ENCODE data around the gene ACER3. TPM values are rescaled to one million over a fixed set of nuclear protein-coding genes. Genes with fewer than 3 reads are reported as not detected.

Gene ACER3
- polyA plus RNA-seq, 3 donors = 22.9 to 45.4 (median 23.6) TPM

DNA sequence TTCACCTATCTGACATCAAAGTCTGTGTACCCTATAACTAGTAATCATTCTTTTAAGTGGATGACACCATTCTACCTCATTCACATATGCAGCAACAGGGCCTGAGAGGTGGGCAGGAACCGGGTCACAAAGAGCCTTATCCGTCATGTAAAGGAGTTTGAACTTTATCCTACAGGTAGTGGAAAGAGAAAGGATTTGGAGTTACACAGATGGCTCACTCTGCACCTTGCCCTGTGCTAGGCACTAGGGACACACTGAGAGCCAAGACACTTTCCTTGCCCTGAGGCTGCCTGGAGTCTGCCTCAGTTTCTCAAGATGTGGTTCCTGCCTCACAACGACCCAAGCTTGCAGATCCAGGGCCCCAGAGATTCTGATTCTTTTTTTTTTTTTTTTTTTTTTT is 14.3 kb upstream of the ACER3 start:
- no peak overlapping the region for H2AFZ ChIP-seq (ENCODE audit: insufficient read depth, low read depth, low read length, poor library complexity, severe bottlenecking)
- intact Hi-C loops (cut with micrococcal nuclease) = no loop called here
- 100% methylated on average over 1 of the region's 3 CpGs for WGBS (ENCODE audit: insufficient coverage)
- no peak for DNase-seq
- H4K20me1 ChIP-seq (ENCODE audit: insufficient read depth, low read length) = no peaks in the 10 kb centered on the region
- Mint-ChIP-seq H3K27me3 (ENCODE audit: low read depth in 3 of 3) (peaks cover 3 to 4% (median 4%) of the 10 kb centered on the region in 3 donors), H3K4me1 (peaks cover 34% of the 10 kb centered on the region), H3K9me3 (peaks cover 0 to 2% (median 0%) of the 10 kb centered on the region in 7 donors), H3K36me3 (no peaks in the 10 kb centered on the region), H3K4me3 (no peak overlapping the region), H3K27ac (no peak overlapping the region)
- H3K27me3 ChIP-seq (ENCODE audit: control insufficient read depth in 2 of 2, insufficient read depth in 2 of 2, low read length in 2 of 2) = no peaks in the 10 kb centered on the region
- TF ChIP-seq, protein P1, sequence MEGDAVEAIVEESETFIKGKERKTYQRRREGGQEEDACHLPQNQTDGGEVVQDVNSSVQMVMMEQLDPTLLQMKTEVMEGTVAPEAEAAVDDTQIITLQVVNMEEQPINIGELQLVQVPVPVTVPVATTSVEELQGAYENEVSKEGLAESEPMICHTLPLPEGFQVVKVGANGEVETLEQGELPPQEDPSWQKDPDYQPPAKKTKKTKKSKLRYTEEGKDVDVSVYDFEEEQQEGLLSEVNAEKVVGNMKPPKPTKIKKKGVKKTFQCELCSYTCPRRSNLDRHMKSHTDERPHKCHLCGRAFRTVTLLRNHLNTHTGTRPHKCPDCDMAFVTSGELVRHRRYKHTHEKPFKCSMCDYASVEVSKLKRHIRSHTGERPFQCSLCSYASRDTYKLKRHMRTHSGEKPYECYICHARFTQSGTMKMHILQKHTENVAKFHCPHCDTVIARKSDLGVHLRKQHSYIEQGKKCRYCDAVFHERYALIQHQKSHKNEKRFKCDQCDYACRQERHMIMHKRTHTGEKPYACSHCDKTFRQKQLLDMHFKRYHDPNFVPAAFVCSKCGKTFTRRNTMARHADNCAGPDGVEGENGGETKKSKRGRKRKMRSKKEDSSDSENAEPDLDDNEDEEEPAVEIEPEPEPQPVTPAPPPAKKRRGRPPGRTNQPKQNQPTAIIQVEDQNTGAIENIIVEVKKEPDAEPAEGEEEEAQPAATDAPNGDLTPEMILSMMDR (IDR thresholded peaks at IDR 0.05) = no peak
- H3K36me3 ChIP-seq (replicated peaks in 1 of 2; ENCODE audit: control insufficient read depth in 1 of 2, insufficient read depth in 2 of 2, low read length in 2 of 2) = no peaks in the 10 kb centered on the region
- no peaks in the 10 kb centered on the region for H3K9me3 ChIP-seq (replicated peaks in 1 of 2; ENCODE audit: control insufficient read depth in 1 of 2, insufficient read depth in 1 of 2, low read length in 2 of 2)
- H3K27ac ChIP-seq (ENCODE audit: low read depth in 1 of 2, low read length in 2 of 2) = no peak overlapping the region
- H3K4me2 ChIP-seq (replicated peaks; ENCODE audit: extremely low read depth, low read length, poor library complexity, severe bottlenecking) = no peak overlapping the region
- no peak overlapping the region for H3K4me3 ChIP-seq (replicated peaks in 1 of 3; ENCODE audit: low read depth in 2 of 3, low read length in 3 of 3)
- H3K4me1 ChIP-seq (ENCODE audit: control insufficient read depth in 1 of 2, insufficient read depth in 2 of 2, low read length in 2 of 2) = peaks cover 18 to 26% of the 10 kb centered on the region in 2 donors
- no peak overlapping the region for H3K9ac ChIP-seq (ENCODE audit: insufficient read depth, low read length, poor library complexity, severe bottlenecking)
- no peaks in the 10 kb centered on the region for H3K79me2 ChIP-seq (ENCODE audit: insufficient read depth, low read length)

DNA sequence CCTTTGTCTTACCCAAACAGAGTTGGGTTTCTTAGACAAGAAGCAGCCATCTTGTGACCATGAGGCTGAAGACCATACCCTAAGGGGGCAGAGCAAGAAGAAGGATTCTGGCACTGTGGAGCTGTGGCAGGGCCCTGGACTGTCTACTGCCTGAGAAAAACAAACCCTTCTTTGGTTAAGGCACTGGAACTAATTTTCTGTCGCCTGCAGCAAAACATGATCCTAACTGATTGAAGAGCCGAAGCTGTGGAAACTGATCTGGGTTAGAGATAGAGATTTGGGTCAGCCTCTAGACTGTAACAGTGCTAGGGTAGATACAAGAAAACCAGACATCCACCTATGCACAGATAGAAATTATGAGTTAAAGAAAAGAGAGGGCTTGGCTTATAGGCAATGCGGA is 11.3 kb upstream of the ACER3 start:
- intact Hi-C loops (cut with micrococcal nuclease) = no loop called here
- H3K4me3 Mint-ChIP-seq = no peak overlapping the region
- H3K27ac Mint-ChIP-seq = no peak overlapping the region
- no peak for DNase-seq
- Histone ChIP-seq H3K9ac (ENCODE audit: insufficient read depth, low read length, poor library complexity, severe bottlenecking) (no peak overlapping the region), H3K4me2 (replicated peaks; ENCODE audit: extremely low read depth, low read length, poor library complexity, severe bottlenecking) (no peak overlapping the region), H3K36me3 (replicated peaks in 1 of 2; ENCODE audit: control insufficient read depth in 1 of 2, insufficient read depth in 2 of 2, low read length in 2 of 2) (no peaks in the 10 kb centered on the region), H3K79me2 (ENCODE audit: insufficient read depth, low read length) (no peaks in the 10 kb centered on the region), H4K20me1 (ENCODE audit: insufficient read depth, low read length) (no peaks in the 10 kb centered on the region), H3K27ac (ENCODE audit: low read depth in 1 of 2, low read length in 2 of 2) (no peak overlapping the region), H2AFZ (ENCODE audit: insufficient read depth, low read depth, low read length, poor library complexity, severe bottlenecking) (no peak overlapping the region), H3K4me1 (ENCODE audit: control insufficient read depth in 1 of 2, insufficient read depth in 2 of 2, low read length in 2 of 2) (peaks cover 15 to 22% of the 10 kb centered on the region in 2 donors), H3K27me3 (ENCODE audit: control insufficient read depth in 2 of 2, insufficient read depth in 2 of 2, low read length in 2 of 2) (no peaks in the 10 kb centered on the region), H3K9me3 (replicated peaks in 1 of 2; ENCODE audit: control insufficient read depth in 1 of 2, insufficient read depth in 1 of 2, low read length in 2 of 2) (no peaks in the 10 kb centered on the region), H3K4me3 (replicated peaks in 1 of 3; ENCODE audit: low read depth in 2 of 3, low read length in 3 of 3) (no peak overlapping the region)
- no CpG with 5 or more reads among the region's 3 CpGs for WGBS (ENCODE audit: insufficient coverage)
- TF ChIP-seq, protein P1 (IDR thresholded peaks at IDR 0.05) = no peak
- no peaks in the 10 kb centered on the region for H3K36me3 Mint-ChIP-seq
- H3K27me3 Mint-ChIP-seq (ENCODE audit: low read depth in 3 of 3) = peaks cover 0 to 1% (median 0%) of the 10 kb centered on the region in 3 donors
- peaks cover 27% of the 10 kb centered on the region for H3K4me1 Mint-ChIP-seq
- H3K9me3 Mint-ChIP-seq = no peaks in the 10 kb centered on the region

All from CD14-positive monocyte (primary cell).